Measurements from ENCODE around the gene INSR. TPM values are rescaled to one million over a fixed set of nuclear protein-coding genes. Genes with fewer than 3 reads are reported as not detected.

INSR gene
- total RNA-seq, 1 donor from 2014 or later: 37.5 TPM

DNA sequence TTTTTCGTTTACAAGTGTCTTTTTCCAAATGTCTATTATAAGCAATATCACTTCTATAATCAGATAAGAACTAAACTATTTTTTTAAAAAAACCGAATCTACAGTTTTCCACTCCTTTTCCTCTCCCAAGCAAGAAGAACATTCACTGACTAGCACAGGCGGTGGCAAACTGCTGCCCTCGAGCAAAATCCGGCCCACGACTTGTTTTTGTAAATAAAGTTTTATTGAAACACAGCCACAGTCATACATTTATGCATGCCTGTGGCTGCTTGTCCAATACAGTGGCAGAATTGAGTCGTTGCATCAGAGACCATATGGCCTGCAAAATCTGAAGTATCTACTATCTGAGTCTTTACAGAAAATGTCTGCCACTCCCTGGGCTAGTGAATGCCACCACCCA is 27.4 kb downstream of the INSR start:
- Histone ChIP-seq H3K36me3 (peaks cover 9% of the 10 kb centered on the region), H3K27ac (no peak overlapping the region), H3K4me1 (peaks cover 24% of the 10 kb centered on the region), H3K27me3 (no peaks in the 10 kb centered on the region), H3K9me3 (no peaks in the 10 kb centered on the region), H3K4me3 (no peak overlapping the region)
- TF ChIP-seq, protein P1, sequence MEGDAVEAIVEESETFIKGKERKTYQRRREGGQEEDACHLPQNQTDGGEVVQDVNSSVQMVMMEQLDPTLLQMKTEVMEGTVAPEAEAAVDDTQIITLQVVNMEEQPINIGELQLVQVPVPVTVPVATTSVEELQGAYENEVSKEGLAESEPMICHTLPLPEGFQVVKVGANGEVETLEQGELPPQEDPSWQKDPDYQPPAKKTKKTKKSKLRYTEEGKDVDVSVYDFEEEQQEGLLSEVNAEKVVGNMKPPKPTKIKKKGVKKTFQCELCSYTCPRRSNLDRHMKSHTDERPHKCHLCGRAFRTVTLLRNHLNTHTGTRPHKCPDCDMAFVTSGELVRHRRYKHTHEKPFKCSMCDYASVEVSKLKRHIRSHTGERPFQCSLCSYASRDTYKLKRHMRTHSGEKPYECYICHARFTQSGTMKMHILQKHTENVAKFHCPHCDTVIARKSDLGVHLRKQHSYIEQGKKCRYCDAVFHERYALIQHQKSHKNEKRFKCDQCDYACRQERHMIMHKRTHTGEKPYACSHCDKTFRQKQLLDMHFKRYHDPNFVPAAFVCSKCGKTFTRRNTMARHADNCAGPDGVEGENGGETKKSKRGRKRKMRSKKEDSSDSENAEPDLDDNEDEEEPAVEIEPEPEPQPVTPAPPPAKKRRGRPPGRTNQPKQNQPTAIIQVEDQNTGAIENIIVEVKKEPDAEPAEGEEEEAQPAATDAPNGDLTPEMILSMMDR (IDR thresholded peaks at IDR 0.05): no peak
- ATAC-seq (no peak), DNase-seq (no peak)
- intact Hi-C loops (cut with DNase I): no loop called here

DNA sequence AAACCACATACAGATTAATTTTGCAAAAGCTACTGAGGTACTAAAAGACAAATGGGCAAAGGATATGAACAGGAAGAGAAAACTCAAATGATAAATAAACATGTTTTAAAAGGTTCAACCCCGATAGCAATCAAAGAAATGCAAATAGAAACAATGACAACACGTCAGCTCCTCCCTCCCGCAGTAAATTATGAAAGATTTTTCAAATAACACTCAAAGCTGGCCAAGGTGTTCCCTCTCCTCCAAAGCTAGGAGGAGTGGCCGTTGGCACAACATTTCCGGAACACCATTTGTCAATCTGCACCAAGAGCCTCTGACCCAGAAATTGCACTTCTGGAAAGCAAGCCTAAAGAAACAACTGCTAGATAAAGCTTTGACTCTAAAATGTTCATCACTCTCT is 28.3 kb downstream of the INSR start:
- DNase-seq (no peak), ATAC-seq (peak; percentile 84)
- Histone ChIP-seq H3K27me3 (no peaks in the 10 kb centered on the region), H3K9me3 (no peaks in the 10 kb centered on the region), H3K4me1 (peaks cover 22% of the 10 kb centered on the region), H3K27ac (peak overlapping the region; percentile 63), H3K4me3 (no peak overlapping the region), H3K36me3 (peaks cover 9% of the 10 kb centered on the region)
- intact Hi-C loops (cut with DNase I): no loop called here
- TF ChIP-seq, protein P1 (IDR thresholded peaks at IDR 0.05): no peak

DNA sequence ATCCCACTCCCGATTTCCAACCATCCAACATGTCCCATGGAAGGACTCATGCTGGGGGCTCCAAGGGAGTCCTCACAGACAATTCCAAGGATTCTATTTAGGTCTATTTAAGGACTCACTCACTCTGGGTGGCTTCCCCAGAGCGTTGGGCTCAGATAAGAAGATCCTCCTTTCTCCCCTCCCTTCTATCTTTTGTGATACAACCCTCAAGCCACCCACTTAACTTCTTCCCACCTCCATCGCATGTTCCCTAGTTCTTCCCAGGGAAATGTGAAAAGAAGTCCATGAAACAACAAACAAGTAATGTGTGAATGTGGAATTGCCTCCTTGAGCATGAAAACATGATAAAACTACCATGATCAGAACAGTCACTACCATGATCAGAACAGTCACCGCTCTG is 29.4 kb downstream of the INSR start:
- peaks cover 9% of the 10 kb centered on the region for H3K36me3 ChIP-seq
- no peak for DNase-seq
- intact Hi-C loops (cut with DNase I): no loop called here
- H3K27ac ChIP-seq: no peak overlapping the region
- H3K27me3 ChIP-seq: no peaks in the 10 kb centered on the region
- TF ChIP-seq, protein P1 (IDR thresholded peaks at IDR 0.05): no peak
- peaks cover 22% of the 10 kb centered on the region for H3K4me1 ChIP-seq
- no peak overlapping the region for H3K4me3 ChIP-seq
- no peaks in the 10 kb centered on the region for H3K9me3 ChIP-seq
- no peak for ATAC-seq

DNA sequence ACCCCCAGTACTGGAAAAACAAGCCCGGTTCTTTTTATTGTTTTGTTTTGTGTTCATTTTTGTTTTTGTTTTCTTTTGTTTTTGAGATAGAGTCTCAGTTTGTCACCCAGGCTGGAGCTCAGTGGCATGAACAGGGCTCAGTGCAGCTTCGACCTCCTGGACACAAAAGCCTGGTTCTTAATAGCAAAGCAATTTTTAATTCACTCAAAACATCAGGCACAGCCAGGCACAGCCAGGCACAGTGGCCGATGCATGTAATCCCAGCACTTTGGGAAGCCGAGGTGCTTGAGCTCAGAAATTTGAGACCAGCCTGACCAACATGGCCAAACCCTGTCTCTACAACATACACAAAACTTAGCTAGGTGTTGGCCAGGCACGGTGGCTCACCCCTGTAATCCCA is 30.7 kb downstream of the INSR start:
- intact Hi-C loops (cut with DNase I): no loop called here
- H3K27ac ChIP-seq: no peak overlapping the region
- no peaks in the 10 kb centered on the region for H3K27me3 ChIP-seq
- H3K4me1 ChIP-seq: peaks cover 22% of the 10 kb centered on the region
- peaks cover 9% of the 10 kb centered on the region for H3K36me3 ChIP-seq
- no peak overlapping the region for H3K4me3 ChIP-seq
- no peaks in the 10 kb centered on the region for H3K9me3 ChIP-seq
- ATAC-seq (no peak), DNase-seq (no peak)
- TF ChIP-seq, protein P1 (IDR thresholded peaks at IDR 0.05): no peak

DNA sequence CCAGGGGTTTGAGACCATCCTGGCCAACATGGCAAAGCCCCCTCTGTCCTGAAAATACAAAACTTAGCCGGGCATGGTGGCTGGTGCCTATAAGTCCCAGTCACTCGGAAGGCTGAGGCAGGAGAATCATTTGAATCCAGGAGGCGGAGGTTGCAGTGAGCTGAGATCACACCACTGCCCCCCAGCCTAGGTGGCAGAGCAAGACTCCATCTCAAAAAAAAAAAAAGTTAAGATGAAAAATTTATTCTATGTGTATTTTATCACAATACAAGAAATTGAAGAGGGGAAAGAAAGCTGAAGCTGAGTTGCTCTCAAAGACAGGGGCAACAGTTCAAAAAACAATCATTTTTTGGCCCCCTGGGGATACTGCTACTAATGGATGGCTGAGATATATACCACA is 31.1 kb downstream of the INSR start:
- peaks cover 19% of the 10 kb centered on the region for H3K4me1 ChIP-seq

More for the DNA sequence above, 31.1 kb downstream of the INSR start:
- intact Hi-C loops (cut with DNase I): no loop called here
- peaks cover 9% of the 10 kb centered on the region for H3K36me3 ChIP-seq
- H3K4me3 ChIP-seq: no peak overlapping the region
- no peak for DNase-seq
- H3K9me3 ChIP-seq: no peaks in the 10 kb centered on the region
- no peaks in the 10 kb centered on the region for H3K27me3 ChIP-seq
- ATAC-seq: no peak
- no peak overlapping the region for H3K27ac ChIP-seq
- TF ChIP-seq, protein P1 (IDR thresholded peaks at IDR 0.05): no peak
